T-helper 1 cell treated with Interleukin-12 subunit alpha and Interleukin-12 subunit beta and Interleukin-4 antibody, amounts not matched to agents 30 μg/mL and 1 μg/mL, for 36 hours (primary cell): ENCODE results near the gene PSMA2.

ENCODE experiments used
- H3K27ac Mint-ChIP-seq: one replicate; pipeline ENCODE4 v1.8.0; 2021; ENCODE audit warnings: mild to moderate bottlenecking, mixed read lengths
- H3K27me3 Mint-ChIP-seq: one replicate; pipeline ENCODE4 v1.8.0; 2021; ENCODE audit warnings: low read depth, mixed read lengths
- H3K36me3 Mint-ChIP-seq: one replicate; pipeline ENCODE4 v1.8.0; 2021; ENCODE audit warnings: low read depth, mixed read lengths
- H3K4me1 Mint-ChIP-seq: one replicate; pipeline ENCODE4 v1.8.0; 2021; ENCODE audit warnings: low read depth, mixed read lengths
- H3K4me3 Mint-ChIP-seq: one replicate; pipeline ENCODE4 v1.8.0; 2021; ENCODE audit warnings: mild to moderate bottlenecking, moderate library complexity, mixed read lengths
- H3K9me3 Mint-ChIP-seq: one replicate; pipeline ENCODE4 v1.8.0; 2021; ENCODE audit warnings: mixed read lengths

PSMA2 gene

GRCh38 chr7:42953994-42954393 is 22.0 kb upstream of the PSMA2 start:
- no peak overlapping the region for H3K27ac Mint-ChIP-seq
- no peak overlapping the region for H3K4me3 Mint-ChIP-seq
- no peaks in the 10 kb centered on the region for H3K36me3 Mint-ChIP-seq
- no peaks in the 10 kb centered on the region for H3K27me3 Mint-ChIP-seq
- H3K4me1 Mint-ChIP-seq, result no peaks in the 10 kb centered on the region
- H3K9me3 Mint-ChIP-seq, result peaks cover 8% of the 10 kb centered on the region

GRCh38 chr7:42952328-42952727 is 20.4 kb upstream of the PSMA2 start:
- H3K27me3 Mint-ChIP-seq, result no peaks in the 10 kb centered on the region
- peaks cover 8% of the 10 kb centered on the region for H3K9me3 Mint-ChIP-seq
- no peak overlapping the region for H3K4me3 Mint-ChIP-seq
- no peaks in the 10 kb centered on the region for H3K4me1 Mint-ChIP-seq
- H3K27ac Mint-ChIP-seq, result no peak overlapping the region
- H3K36me3 Mint-ChIP-seq, result no peaks in the 10 kb centered on the region

GRCh38 chr7:42950417-42950816 is 18.4 kb upstream of the PSMA2 start:
- no peaks in the 10 kb centered on the region for H3K36me3 Mint-ChIP-seq
- no peak overlapping the region for H3K27ac Mint-ChIP-seq
- H3K9me3 Mint-ChIP-seq, result no peaks in the 10 kb centered on the region
- H3K4me3 Mint-ChIP-seq, result no peak overlapping the region
- peaks cover 11% of the 10 kb centered on the region for H3K4me1 Mint-ChIP-seq
- H3K27me3 Mint-ChIP-seq, result no peaks in the 10 kb centered on the region

GRCh38 chr7:42947521-42947920 is 15.5 kb upstream of the PSMA2 start:
- Mint-ChIP-seq H3K36me3 (no peaks in the 10 kb centered on the region), H3K4me1 (peaks cover 12% of the 10 kb centered on the region), H3K4me3 (no peak overlapping the region)

GRCh38 chr7:42946627-42946950 is 14.6 kb upstream of the PSMA2 start:
- H3K27ac Mint-ChIP-seq, result peak overlapping the region; percentile 95
- no peaks in the 10 kb centered on the region for H3K36me3 Mint-ChIP-seq
- H3K27me3 Mint-ChIP-seq, result no peaks in the 10 kb centered on the region
- no peaks in the 10 kb centered on the region for H3K9me3 Mint-ChIP-seq
- no peak overlapping the region for H3K4me3 Mint-ChIP-seq
- peaks cover 12% of the 10 kb centered on the region for H3K4me1 Mint-ChIP-seq

More at GRCh38 chr7:42947521-42947920, 15.5 kb upstream of the PSMA2 start:
- Mint-ChIP-seq H3K9me3 (no peaks in the 10 kb centered on the region), H3K27me3 (no peaks in the 10 kb centered on the region), H3K27ac (no peak overlapping the region)

GRCh38 chr7:42945821-42946626 is 14.1 kb upstream of the PSMA2 start:
- no peaks in the 10 kb centered on the region for H3K27me3 Mint-ChIP-seq
- H3K9me3 Mint-ChIP-seq, result no peaks in the 10 kb centered on the region
- H3K4me1 Mint-ChIP-seq, result peaks cover 16% of the 10 kb centered on the region
- H3K27ac Mint-ChIP-seq, result peak overlapping the region; percentile 95
- peak overlapping the region; percentile 81 for H3K4me3 Mint-ChIP-seq
- no peaks in the 10 kb centered on the region for H3K36me3 Mint-ChIP-seq

GRCh38 chr7:42940985-42941847 is 9.2 kb upstream of the PSMA2 start:
- Mint-ChIP-seq H3K27ac (no peak overlapping the region), H3K36me3 (peaks cover 13% of the 10 kb centered on the region), H3K9me3 (no peaks in the 10 kb centered on the region), H3K4me3 (no peak overlapping the region), H3K4me1 (peaks cover 32% of the 10 kb centered on the region), H3K27me3 (no peaks in the 10 kb centered on the region)

- no peak overlapping the region for H3K4me3 Mint-ChIP-seq
- peak overlapping the region; percentile 12 for H3K27ac Mint-ChIP-seq
- H3K4me1 Mint-ChIP-seq, result peaks cover 29% of the 10 kb centered on the region
These were observed 7.7 kb upstream of the PSMA2 start for GRCh38 chr7:42939457-42940240.

GRCh38 chr7:42935861-42936260 is 3.9 kb upstream of the PSMA2 start:
- Mint-ChIP-seq H3K27ac (no peak overlapping the region), H3K4me1 (peaks cover 36% of the 10 kb centered on the region), H3K27me3 (no peaks in the 10 kb centered on the region), H3K9me3 (no peaks in the 10 kb centered on the region), H3K4me3 (no peak overlapping the region), H3K36me3 (peaks cover 27% of the 10 kb centered on the region)

More at GRCh38 chr7:42939457-42940240, 7.7 kb upstream of the PSMA2 start:
- no peaks in the 10 kb centered on the region for H3K27me3 Mint-ChIP-seq
- H3K9me3 Mint-ChIP-seq, result no peaks in the 10 kb centered on the region
- peaks cover 23% of the 10 kb centered on the region for H3K36me3 Mint-ChIP-seq

- Mint-ChIP-seq H3K27ac (no peak overlapping the region), H3K36me3 (peaks cover 29% of the 10 kb centered on the region), H3K27me3 (no peaks in the 10 kb centered on the region), H3K4me1 (peaks cover 36% of the 10 kb centered on the region), H3K9me3 (no peaks in the 10 kb centered on the region), H3K4me3 (peak overlapping the region; percentile 49)
These were observed 2.3 kb upstream of the PSMA2 start for GRCh38 chr7:42934291-42934690.

- Mint-ChIP-seq H3K4me1 (peaks cover 43% of the 10 kb centered on the region), H3K4me3 (peak overlapping the region; percentile 94), H3K27ac (peak overlapping the region; percentile 95), H3K27me3 (no peaks in the 10 kb centered on the region), H3K9me3 (no peaks in the 10 kb centered on the region), H3K36me3 (peaks cover 29% of the 10 kb centered on the region)
These were observed 1.0 kb upstream of the PSMA2 start for GRCh38 chr7:42932811-42933591.

- H3K9me3 Mint-ChIP-seq, result no peaks in the 10 kb centered on the region
- H3K4me1 Mint-ChIP-seq, result peaks cover 44% of the 10 kb centered on the region
- H3K27me3 Mint-ChIP-seq, result no peaks in the 10 kb centered on the region
- peak overlapping the region; percentile 95 for H3K27ac Mint-ChIP-seq
- peaks cover 28% of the 10 kb centered on the region for H3K36me3 Mint-ChIP-seq
- H3K4me3 Mint-ChIP-seq, result peak overlapping the region; percentile 94
These were observed 534 bp downstream of the PSMA2 start for GRCh38 chr7:42931447-42931833.

- peak overlapping the region; percentile 95 for H3K27ac Mint-ChIP-seq
- H3K4me3 Mint-ChIP-seq, result peak overlapping the region; percentile 94
- H3K36me3 Mint-ChIP-seq, result peaks cover 26% of the 10 kb centered on the region
- peaks cover 43% of the 10 kb centered on the region for H3K4me1 Mint-ChIP-seq
- H3K27me3 Mint-ChIP-seq, result no peaks in the 10 kb centered on the region
- H3K9me3 Mint-ChIP-seq, result no peaks in the 10 kb centered on the region
These were observed 1.1 kb downstream of the PSMA2 start for GRCh38 chr7:42930889-42931288.

GRCh38 chr7:42929449-42929848 is 2.5 kb downstream of the PSMA2 start:
- Mint-ChIP-seq H3K27me3 (no peaks in the 10 kb centered on the region), H3K27ac (peak overlapping the region; percentile 10), H3K4me1 (peaks cover 46% of the 10 kb centered on the region), H3K9me3 (no peaks in the 10 kb centered on the region), H3K36me3 (peaks cover 28% of the 10 kb centered on the region), H3K4me3 (peak overlapping the region; percentile 49)
